ENCODE data around the gene METTL24. TPM values are rescaled to one million over a fixed set of nuclear protein-coding genes. Genes with fewer than 3 reads are reported as not detected.

METTL24 gene
- total and polyA plus RNA-seq, 10 of the 15 experiments (the other 5 are each of a cell fraction or from before 2014, with no cell fraction given) = 0.20 TPM; not detected in 9

GRCh38 chr6:110341663-110342596 is 16.2 kb downstream of the METTL24 start (continued):
- TF ChIP-seq SREBF1 (IDR thresholded peaks at IDR 0.05; ENCODE audit: low read length) (no peak), CTCF (IDR thresholded peaks at IDR 0.05 in 2 of 3, conservative IDR thresholded peaks at IDR 0.05 in 1 of 3; ENCODE audit: control insufficient read depth in 2 of 3, extremely low read depth in 1 of 3, insufficient read depth in 1 of 3, low read depth in 3 of 3, low read length in 3 of 3) (peak in 1 of 3 experiments; percentile 22; a peak in 1 of 6 replicates)

DNA sequence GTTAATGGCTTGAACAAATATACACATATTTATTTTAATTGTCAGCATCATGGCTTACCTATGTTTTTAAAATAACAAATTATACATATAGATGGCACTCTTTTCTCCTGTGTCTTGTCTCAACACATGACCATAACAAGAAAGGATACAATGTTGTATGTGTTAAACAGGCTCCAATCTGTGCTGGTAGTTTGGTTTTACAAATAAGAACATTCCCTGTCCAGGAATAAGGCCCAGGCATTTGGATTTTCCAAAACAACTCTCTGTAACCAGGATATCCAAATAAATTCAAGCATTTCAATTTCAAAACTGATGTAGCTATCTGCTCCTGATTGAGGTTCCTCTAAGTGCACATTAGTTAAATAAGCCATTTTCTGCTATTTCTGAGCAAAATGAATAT is 17.1 kb downstream of the METTL24 start:
- ChIA-PET CTCF (interaction anchor here (0.7 to 1.5 kb wide), 2 partner anchors 48 to 162 kb away, joined by 3 to 5 read pairs; no protein-coding TSS in a partner anchor), RAD21 (ENCODE audit: unreplicated experiment) (interaction anchor here (1.3 to 1.4 kb wide), 2 partner anchors 161 to 162 kb away, joined by 3 to 10 read pairs; partner anchors contain the start of genes CDC40 and WASF1), POLR2A (no interaction called here), SMC1A (ENCODE audit: uncharacterized antibody, unreplicated experiment) (interaction anchor here (0.8 kb wide), 1 partner anchor 162 kb away, joined by 3 read pairs; no protein-coding TSS in a partner anchor)
- ATAC-seq (no peak), FAIRE-seq (no peak), DNase-seq (ENCODE audit: low read depth, low spot score) (no peak)
- no TSS peak for BruUV-seq (replicated peaks)
- Histone ChIP-seq H3K27ac (ENCODE audit: control insufficient read depth, insufficient read depth) (no peak overlapping the region), H4K20me1 (ENCODE audit: control insufficient read depth, insufficient read depth) (no peaks in the 10 kb centered on the region), H3K4me2 (ENCODE audit: control insufficient read depth, insufficient read depth) (no peak overlapping the region), H3K36me3 (ENCODE audit: control insufficient read depth in 2 of 2, insufficient read depth in 2 of 2, low read length in 1 of 2) (no peaks in the 10 kb centered on the region), H3K79me2 (ENCODE audit: control insufficient read depth, insufficient read depth, low read length) (no peaks in the 10 kb centered on the region), H2AFZ (ENCODE audit: control insufficient read depth, low read depth, low read length) (no peak overlapping the region), H3K9me3 (replicated peaks; ENCODE audit: control insufficient read depth, insufficient read depth, low read length) (no peaks in the 10 kb centered on the region), H3K9ac (ENCODE audit: control insufficient read depth, insufficient read depth, low read length) (no peak overlapping the region), H3K27me3 (replicated peaks in 1 of 2; ENCODE audit: control insufficient read depth in 2 of 2, insufficient read depth in 2 of 2, low read length in 1 of 2) (no peaks in the 10 kb centered on the region), H3K4me3 (no peak overlapping the region), H3K4me1 (ENCODE audit: control insufficient read depth, insufficient read depth, low read length) (no peaks in the 10 kb centered on the region)
- in situ Hi-C loops (cut with MboI) = no loop called here
- intact Hi-C loops (cut with micrococcal nuclease; ENCODE audit: unreplicated experiment) = no loop called here
- TF ChIP-seq IKZF2 (IDR thresholded peaks at IDR 0.05) (no peak), ZNF384 (IDR thresholded peaks at IDR 0.05; ENCODE audit: borderline replicate concordance, low read depth, low read length) (no peak), NR2C2 (IDR thresholded peaks at IDR 0.05; ENCODE audit: borderline replicate concordance, control insufficient read depth, insufficient read length, low read depth) (no peak), ETV6 (conservative IDR thresholded peaks at IDR 0.05 in 1 of 2, IDR thresholded peaks at IDR 0.05 in 1 of 2; ENCODE audit: borderline replicate concordance in 1 of 2, low read depth in 1 of 2) (no peak), NR2C1 (IDR thresholded peaks at IDR 0.05) (no peak), ZBED1 (IDR thresholded peaks at IDR 0.05; ENCODE audit: borderline replicate concordance) (no peak), HDAC2 (IDR thresholded peaks at IDR 0.05) (no peak), ESRRA (IDR thresholded peaks at IDR 0.05; ENCODE audit: low read length) (no peak), NFYA (IDR thresholded peaks at IDR 0.05; ENCODE audit: borderline replicate concordance, low read depth, low read length) (no peak), CTCF (IDR thresholded peaks at IDR 0.05 in 2 of 3, conservative IDR thresholded peaks at IDR 0.05 in 1 of 3; ENCODE audit: control insufficient read depth in 2 of 3, extremely low read depth in 1 of 3, insufficient read depth in 1 of 3, low read depth in 3 of 3, low read length in 3 of 3) (no peak)
- TF ChIP-seq, protein P1, sequence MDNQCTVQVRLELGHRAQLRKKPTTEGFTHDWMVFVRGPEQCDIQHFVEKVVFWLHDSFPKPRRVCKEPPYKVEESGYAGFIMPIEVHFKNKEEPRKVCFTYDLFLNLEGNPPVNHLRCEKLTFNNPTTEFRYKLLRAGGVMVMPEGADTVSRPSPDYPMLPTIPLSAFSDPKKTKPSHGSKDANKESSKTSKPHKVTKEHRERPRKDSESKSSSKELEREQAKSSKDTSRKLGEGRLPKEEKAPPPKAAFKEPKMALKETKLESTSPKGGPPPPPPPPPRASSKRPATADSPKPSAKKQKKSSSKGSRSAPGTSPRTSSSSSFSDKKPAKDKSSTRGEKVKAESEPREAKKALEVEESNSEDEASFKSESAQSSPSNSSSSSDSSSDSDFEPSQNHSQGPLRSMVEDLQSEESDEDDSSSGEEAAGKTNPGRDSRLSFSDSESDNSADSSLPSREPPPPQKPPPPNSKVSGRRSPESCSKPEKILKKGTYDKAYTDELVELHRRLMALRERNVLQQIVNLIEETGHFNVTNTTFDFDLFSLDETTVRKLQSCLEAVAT (IDR thresholded peaks at IDR 0.05) = no peak
- TF ChIP-seq, protein P2, sequence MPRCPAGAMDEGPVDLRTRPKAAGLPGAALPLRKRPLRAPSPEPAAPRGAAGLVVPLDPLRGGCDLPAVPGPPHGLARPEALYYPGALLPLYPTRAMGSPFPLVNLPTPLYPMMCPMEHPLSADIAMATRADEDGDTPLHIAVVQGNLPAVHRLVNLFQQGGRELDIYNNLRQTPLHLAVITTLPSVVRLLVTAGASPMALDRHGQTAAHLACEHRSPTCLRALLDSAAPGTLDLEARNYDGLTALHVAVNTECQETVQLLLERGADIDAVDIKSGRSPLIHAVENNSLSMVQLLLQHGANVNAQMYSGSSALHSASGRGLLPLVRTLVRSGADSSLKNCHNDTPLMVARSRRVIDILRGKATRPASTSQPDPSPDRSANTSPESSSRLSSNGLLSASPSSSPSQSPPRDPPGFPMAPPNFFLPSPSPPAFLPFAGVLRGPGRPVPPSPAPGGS (IDR thresholded peaks at IDR 0.05; ENCODE audit: borderline replicate concordance, insufficient read depth, low read depth, low read length, poor library complexity, severe bottlenecking) = no peak

All from GM12878 (cell line).